Measurements from ENCODE around the gene WNT7A. TPM values are rescaled to one million over a fixed set of nuclear protein-coding genes. Genes with fewer than 3 reads are reported as not detected.

Gene WNT7A
- total RNA-seq, 1 donor from 2014 or later: not detected

GRCh38 chr3:13852638-13853009 lies 27.2 kb downstream of the WNT7A start:
- intact Hi-C loops (cut with DNase I): no loop called here
- DNase-seq: no peak
- no peak for ATAC-seq (ENCODE audit: poor library complexity)

- DNase-seq (no peak), ATAC-seq (ENCODE audit: poor library complexity) (no peak)
- intact Hi-C loops (cut with DNase I): no loop called here
Measured at GRCh38 chr3:13851997-13852637, 27.8 kb downstream of the WNT7A start.

GRCh38 chr3:13851091-13851849 lies 28.6 kb downstream of the WNT7A start:
- no peak for DNase-seq
- ATAC-seq (ENCODE audit: poor library complexity): no peak
- intact Hi-C loops (cut with DNase I): no loop called here

- no peak for DNase-seq
- ATAC-seq (ENCODE audit: poor library complexity): no peak
- intact Hi-C loops (cut with DNase I): no loop called here
Measured at GRCh38 chr3:13850161-13850945, 29.5 kb downstream of the WNT7A start.

GRCh38 chr3:13849018-13849417 lies 30.9 kb downstream of the WNT7A start:
- intact Hi-C loops (cut with DNase I): no loop called here

GRCh38 chr3:13846716-13847570 lies 32.9 kb downstream of the WNT7A start:
- intact Hi-C loops (cut with DNase I): no loop called here
- ATAC-seq (ENCODE audit: poor library complexity) (no peak), DNase-seq (no peak)

More at GRCh38 chr3:13849018-13849417, 30.9 kb downstream of the WNT7A start:
- no peak for DNase-seq
- ATAC-seq (ENCODE audit: poor library complexity): no peak

- ATAC-seq (ENCODE audit: poor library complexity): no peak
- intact Hi-C loops (cut with DNase I): no loop called here
- no peak for DNase-seq
Measured at GRCh38 chr3:13846238-13846637, 33.6 kb downstream of the WNT7A start.

GRCh38 chr3:13845806-13846205 lies 34.1 kb downstream of the WNT7A start:
- DNase-seq: no peak

GRCh38 chr3:13844911-13845310 lies 35.0 kb downstream of the WNT7A start:
- intact Hi-C loops (cut with DNase I): no loop called here
- ATAC-seq (ENCODE audit: poor library complexity) (no peak), DNase-seq (no peak)

More at GRCh38 chr3:13845806-13846205, 34.1 kb downstream of the WNT7A start:
- no peak for ATAC-seq (ENCODE audit: poor library complexity)
- intact Hi-C loops (cut with DNase I): no loop called here

GRCh38 chr3:13844286-13844685 lies 35.6 kb downstream of the WNT7A start:
- no peak for ATAC-seq (ENCODE audit: poor library complexity)
- intact Hi-C loops (cut with DNase I): no loop called here

GRCh38 chr3:13843351-13843750 lies 36.5 kb downstream of the WNT7A start:
- no peak for DNase-seq
- no peak for ATAC-seq (ENCODE audit: poor library complexity)
- intact Hi-C loops (cut with DNase I): no loop called here

More at GRCh38 chr3:13844286-13844685, 35.6 kb downstream of the WNT7A start:
- no peak for DNase-seq

GRCh38 chr3:13842226-13842625 lies 37.6 kb downstream of the WNT7A start:
- intact Hi-C loops (cut with DNase I): no loop called here
- ATAC-seq (ENCODE audit: poor library complexity) (no peak), DNase-seq (no peak)

GRCh38 chr3:13841826-13842225 lies 38.0 kb downstream of the WNT7A start:
- ATAC-seq (ENCODE audit: poor library complexity) (no peak), DNase-seq (no peak)
- intact Hi-C loops (cut with DNase I): no loop called here

- intact Hi-C loops (cut with DNase I): no loop called here
- no peak for DNase-seq
- ATAC-seq (ENCODE audit: poor library complexity): no peak
Measured at GRCh38 chr3:13841141-13841540, 38.7 kb downstream of the WNT7A start.

GRCh38 chr3:13840456-13840855 lies 39.4 kb downstream of the WNT7A start:
- ATAC-seq (ENCODE audit: poor library complexity): no peak
- intact Hi-C loops (cut with DNase I): no loop called here
- no peak for DNase-seq

- DNase-seq (no peak), ATAC-seq (ENCODE audit: poor library complexity) (no peak)
- intact Hi-C loops (cut with DNase I): no loop called here
Measured at GRCh38 chr3:13839726-13840340, 40.0 kb downstream of the WNT7A start.

GRCh38 chr3:13839253-13839652 lies 40.6 kb downstream of the WNT7A start:
- no peak for DNase-seq
- no peak for ATAC-seq (ENCODE audit: poor library complexity)
- intact Hi-C loops (cut with DNase I): no loop called here

- intact Hi-C loops (cut with DNase I): no loop called here
- ATAC-seq (ENCODE audit: poor library complexity): no peak
- DNase-seq: no peak
Measured at GRCh38 chr3:13838421-13838820, 41.5 kb downstream of the WNT7A start.

All from Right ventricle myocardium superior (tissue), 1 donor.